DND-41 (cell line): Measurements from ENCODE around the gene MPO.

Experiments
- CTCF ChIP-seq: IDR thresholded peaks from 2 replicates; pipeline ENCODE4 v1.5.1; 2012; ENCODE audit warnings: borderline replicate concordance, low read length, moderate library complexity, mild to moderate bottlenecking; ENCODE audit not compliant: poor library complexity, severe bottlenecking; ENCODE audit errors: extremely low read depth
- EZH2 ChIP-seq: IDR thresholded peaks from 3 replicates; pipeline ENCODE4 v1.6.1; 2012; ENCODE audit warnings: borderline replicate concordance, low read depth, mild to moderate bottlenecking, moderate library complexity, low read length, inconsistent platforms; ENCODE audit not compliant: severe bottlenecking

GRCh38 chr17:58245428-58246103, 35.2 kb downstream of the MPO start:
- no peak for TF ChIP-seq CTCF
- no peak for TF ChIP-seq EZH2
